ENCODE results near the gene POLH.
A peak's percentile ranks its signal among the peaks of the same experiment; 100 is the strongest.

The POLH gene

DNA sequence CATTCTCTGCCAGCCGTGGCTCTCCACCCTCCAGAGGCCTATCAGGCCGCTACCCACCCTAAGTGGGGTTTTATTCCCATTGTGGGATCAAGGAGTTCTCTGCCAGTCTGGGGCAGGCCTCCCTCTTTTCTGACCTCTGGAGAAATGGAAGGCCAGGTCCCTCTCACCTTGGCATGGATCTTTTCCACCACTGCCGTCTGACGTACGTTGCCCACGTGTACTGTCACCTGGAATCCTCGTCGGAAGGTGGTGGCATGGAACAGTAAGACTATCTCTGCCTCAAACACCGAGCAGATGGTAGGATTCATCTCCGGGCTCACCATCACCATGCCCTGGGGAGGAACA is 45.8 kb downstream of the POLH start:
- no peak overlapping the region for H3K27ac ChIP-seq
- TF ChIP-seq, protein P1, sequence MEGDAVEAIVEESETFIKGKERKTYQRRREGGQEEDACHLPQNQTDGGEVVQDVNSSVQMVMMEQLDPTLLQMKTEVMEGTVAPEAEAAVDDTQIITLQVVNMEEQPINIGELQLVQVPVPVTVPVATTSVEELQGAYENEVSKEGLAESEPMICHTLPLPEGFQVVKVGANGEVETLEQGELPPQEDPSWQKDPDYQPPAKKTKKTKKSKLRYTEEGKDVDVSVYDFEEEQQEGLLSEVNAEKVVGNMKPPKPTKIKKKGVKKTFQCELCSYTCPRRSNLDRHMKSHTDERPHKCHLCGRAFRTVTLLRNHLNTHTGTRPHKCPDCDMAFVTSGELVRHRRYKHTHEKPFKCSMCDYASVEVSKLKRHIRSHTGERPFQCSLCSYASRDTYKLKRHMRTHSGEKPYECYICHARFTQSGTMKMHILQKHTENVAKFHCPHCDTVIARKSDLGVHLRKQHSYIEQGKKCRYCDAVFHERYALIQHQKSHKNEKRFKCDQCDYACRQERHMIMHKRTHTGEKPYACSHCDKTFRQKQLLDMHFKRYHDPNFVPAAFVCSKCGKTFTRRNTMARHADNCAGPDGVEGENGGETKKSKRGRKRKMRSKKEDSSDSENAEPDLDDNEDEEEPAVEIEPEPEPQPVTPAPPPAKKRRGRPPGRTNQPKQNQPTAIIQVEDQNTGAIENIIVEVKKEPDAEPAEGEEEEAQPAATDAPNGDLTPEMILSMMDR (conservative IDR thresholded peaks at IDR 0.05), result no peak
- no peak for TF ChIP-seq ZFX (IDR thresholded peaks at IDR 0.05)

DNA sequence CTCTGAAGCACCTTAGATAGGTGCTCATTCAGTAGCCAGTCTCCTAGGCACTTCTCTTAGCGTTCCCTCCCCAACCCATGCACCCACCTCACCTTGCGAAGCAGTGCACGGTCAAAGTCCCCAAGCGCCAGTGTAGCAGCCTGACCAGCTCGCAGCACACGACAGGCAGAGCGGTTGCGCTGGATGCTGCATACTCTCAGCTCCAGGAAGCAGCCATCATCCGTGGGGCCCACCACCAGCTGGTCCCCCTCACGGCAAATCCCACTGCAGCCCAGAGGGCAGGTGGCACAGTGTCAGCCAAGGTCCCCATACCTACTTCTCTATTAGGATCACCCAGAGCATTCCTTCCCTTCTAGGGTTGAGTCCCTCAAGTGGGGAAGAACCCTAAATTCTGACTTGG is 46.6 kb downstream of the POLH start:
- H3K27ac ChIP-seq, result no peak overlapping the region

DNA sequence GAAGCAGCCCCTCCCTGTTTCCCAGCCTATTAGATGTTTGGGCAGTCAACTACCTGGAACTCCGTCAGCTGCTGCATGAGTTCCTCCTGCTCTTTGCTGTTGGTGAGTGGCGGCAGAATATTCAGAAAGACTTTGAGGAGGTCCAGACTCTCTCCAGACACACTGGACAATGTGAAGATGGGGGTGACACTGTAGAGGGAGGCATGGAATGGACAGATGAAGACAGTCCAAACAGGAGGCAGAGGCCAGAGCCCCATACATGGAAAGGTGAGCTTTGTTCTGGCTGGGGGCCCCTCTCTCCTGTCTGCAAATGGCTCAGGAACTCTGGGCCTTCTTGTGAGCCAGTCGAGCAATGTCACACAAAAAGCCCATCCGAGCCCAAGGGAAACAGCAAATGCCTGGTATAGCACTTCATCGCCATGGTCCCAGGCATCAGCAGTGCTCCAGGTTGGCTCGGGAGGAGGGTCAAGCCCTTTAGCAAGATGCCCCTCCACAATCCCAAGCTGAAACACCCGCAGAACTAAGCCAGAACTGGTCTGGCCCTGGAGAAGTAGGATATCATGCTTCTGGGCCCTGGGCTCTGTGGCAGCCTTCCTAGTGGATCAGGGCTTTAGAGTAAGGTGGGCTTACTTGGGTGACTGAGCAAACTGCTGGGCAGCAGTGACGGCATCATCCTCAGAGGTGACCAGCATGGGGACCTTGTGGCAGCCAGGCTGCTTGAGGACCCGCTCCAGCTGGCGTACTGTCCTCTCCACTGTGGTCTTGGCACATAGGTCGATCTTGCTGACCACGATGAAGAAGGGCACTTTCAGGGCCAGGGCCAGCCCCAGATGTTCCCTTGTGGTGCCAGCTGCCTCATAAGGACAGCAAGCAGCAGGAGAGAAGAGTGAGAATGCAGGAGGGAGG is 48.1 kb downstream of the POLH start:
- TF ChIP-seq, protein P1 (conservative IDR thresholded peaks at IDR 0.05), result no peak
- TF ChIP-seq ZFX (IDR thresholded peaks at IDR 0.05), result no peak
- H3K27ac ChIP-seq, result no peak overlapping the region

More for the DNA sequence above, 46.6 kb downstream of the POLH start:
- TF ChIP-seq, protein P1 (conservative IDR thresholded peaks at IDR 0.05), result no peak
- TF ChIP-seq ZFX (IDR thresholded peaks at IDR 0.05), result no peak

DNA sequence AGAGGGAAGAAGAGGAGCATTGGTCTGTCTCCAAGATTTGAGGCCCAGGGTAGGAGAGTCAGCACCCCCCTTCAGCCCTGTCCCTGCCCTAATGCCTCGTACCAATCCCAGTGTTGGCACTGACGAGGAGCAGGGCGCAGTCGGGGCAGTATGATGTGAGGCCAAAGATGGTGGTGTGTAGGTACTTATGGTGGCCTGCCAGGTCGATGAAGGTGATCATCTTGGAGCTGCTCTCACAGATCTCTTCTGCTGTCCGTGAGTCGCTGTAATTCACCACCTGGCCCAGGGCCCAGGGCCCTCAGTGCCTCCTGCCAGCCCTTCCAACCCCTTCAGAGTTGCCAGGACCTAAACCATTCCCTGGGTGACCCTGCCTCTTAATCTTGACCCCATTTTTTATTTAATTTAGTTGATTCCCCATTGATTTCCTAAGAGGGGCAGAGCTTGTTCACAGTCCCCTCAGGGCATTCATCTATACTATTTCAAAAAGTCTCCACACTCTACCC is 48.9 kb downstream of the POLH start:
- no peak overlapping the region for H3K27ac ChIP-seq
- TF ChIP-seq, protein P1 (conservative IDR thresholded peaks at IDR 0.05), result no peak
- TF ChIP-seq ZFX (IDR thresholded peaks at IDR 0.05), result no peak

GRCh38 chr6:43625393-43625992 is 49.5 kb downstream of the POLH start:
- no peak overlapping the region for H3K27ac ChIP-seq
- no peak for TF ChIP-seq ZFX (IDR thresholded peaks at IDR 0.05)
- TF ChIP-seq, protein P1 (conservative IDR thresholded peaks at IDR 0.05), result no peak

DNA sequence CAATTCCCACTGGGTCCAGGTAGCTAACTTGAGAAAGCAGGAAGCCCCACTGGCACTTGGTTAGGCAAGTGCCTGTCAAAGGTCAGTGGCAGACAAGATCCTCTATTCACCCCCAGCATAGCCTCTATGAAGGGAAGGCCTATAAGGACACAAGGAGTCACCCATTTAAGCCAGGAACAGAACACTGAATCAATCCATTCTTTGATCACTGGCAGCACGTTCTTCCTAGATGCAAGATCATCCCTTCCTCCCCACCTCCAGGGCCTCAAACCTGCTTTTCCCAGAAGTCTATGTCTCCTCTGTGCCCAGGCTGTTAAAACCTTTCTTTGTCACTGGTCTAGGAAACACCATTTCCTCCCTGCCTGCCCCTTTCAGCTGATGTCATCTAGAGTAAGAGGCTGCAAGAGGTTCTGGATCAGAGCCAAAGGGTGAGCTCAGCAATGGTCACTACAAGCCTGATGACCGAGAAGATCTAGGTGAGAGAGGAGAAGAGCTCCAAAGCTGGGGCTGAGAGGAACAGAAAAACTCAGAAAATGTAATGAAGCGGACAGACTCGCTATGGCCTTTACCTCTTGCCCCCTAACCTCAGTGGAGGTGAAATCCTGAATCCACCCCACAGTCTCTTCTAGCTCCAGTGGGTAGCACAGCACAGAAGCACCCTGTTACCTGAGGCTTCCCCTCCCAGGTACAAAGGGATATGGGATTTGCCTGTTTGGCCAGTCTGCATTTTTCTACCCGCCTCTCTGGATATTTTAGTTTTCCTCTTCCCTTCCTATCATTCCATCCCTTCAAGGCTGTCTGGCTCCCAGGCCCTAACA is 51.2 kb downstream of the POLH start:
- TF ChIP-seq ZFX (IDR thresholded peaks at IDR 0.05), result no peak
- TF ChIP-seq, protein P1 (conservative IDR thresholded peaks at IDR 0.05), result no peak
- H3K27ac ChIP-seq, result peak overlapping the region; percentile 83; the same call in 1 of the 2 replicates

Measured in C4-2B (cell line).